ENCODE results near the gene WDR37.

GRCh38 chr10:1022413-1022812, 33.8 kb upstream of the WDR37 start:
- TF ChIP-seq CTCF (IDR thresholded peaks at IDR 0.05) (no peak), POLR2A (IDR thresholded peaks at IDR 0.05) (no peak)

Data from right lobe of liver (tissue), 4 donors.